ENCODE measurements around the gene TYSND1.
"Not testable (repeated sequence)": the region's sequence is repeated elsewhere in the genome, so short reads cannot be mapped to it uniquely, and the experiment has no call there.

The TYSND1 gene

DNA sequence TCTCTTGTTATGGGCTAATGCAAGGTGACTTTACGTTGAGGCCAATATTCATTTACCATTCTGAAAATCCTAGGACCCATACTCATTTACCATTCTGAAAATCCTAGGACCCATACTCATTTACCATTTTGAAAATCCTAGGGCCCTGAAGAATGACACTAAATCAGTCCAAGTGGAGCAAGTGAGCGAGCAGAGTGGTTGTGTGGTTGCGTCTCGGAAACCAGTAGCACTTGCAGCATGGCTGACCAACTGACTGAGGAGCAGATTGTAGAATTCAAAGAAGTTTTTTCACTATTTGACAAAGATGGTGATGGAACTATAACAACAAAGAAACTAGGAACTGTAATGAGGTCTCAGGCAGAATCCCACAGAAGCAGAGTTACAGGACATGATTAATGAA lies 16.9 kb upstream of the TYSND1 start:
- no peak for DNase-seq

DNA sequence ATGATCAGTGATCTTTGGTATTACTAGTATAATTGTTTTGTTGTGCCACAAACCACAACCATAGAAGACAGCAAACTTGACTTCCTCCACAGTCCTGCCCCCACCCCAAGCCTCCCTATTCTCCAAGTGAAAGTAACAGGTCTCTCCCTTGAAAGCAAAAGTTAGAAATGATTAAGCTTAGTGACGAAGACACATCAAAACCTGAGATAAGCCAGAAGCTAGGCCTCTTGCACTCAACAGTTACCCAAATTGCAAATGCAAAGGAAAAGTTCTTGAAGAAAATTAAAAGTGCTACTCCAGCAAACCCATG lies 16.3 kb upstream of the TYSND1 start:
- DNase-seq, result no peak

DNA sequence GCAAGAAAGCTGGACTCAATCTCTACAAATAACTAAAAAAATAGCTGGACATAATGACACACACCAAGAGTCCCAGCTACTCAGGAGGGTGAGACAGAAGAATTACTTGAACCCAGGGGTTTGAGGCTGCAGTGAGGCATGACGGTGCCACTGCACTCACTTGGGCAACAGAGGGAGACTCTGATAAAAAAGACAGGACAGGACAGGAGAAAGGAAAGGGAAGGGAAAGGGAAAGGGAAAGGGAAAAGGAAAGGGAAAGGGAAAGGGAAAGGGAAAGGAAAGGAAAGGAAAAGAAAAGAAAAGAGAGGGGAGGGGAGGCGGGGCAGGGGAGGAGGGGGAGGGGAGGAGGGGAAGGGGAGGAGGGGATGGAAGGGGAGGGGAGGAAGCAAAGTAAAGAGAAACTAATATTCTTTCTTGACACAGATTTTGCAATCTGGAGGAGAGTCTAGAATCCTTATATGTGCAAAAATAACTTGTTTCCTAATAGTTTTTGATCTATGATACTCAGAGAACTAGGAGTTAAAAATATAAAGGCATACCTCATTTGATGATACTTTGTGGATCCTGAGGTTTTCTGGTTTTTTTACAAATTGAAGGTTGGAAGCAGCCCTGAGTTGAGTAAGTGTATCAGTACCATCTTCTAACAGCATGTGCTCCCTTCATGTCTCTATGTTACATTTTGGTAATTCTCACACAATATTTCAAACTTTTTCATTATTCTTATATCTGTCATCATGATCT lies 15.8 kb upstream of the TYSND1 start:
- no peak for DNase-seq

DNA sequence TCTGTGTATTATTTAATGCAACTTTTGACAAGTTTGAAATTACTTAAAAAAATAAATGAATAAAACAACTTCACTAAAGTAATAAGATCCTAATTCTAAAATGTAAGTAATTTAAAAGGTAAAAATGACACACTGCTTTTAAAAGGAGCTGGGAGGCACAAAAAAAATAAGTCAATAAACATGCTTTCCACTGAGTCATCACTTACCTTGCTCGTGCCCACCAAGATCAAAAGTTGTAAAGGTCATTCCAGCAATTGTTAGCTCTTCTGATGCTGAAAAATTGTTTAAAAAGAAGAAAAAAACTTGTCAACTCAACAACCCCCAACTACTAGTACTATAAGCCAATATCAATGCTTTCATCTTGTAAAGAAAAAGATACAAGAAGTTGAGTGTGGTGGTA lies 14.3 kb upstream of the TYSND1 start:
- no peak for DNase-seq

DNA sequence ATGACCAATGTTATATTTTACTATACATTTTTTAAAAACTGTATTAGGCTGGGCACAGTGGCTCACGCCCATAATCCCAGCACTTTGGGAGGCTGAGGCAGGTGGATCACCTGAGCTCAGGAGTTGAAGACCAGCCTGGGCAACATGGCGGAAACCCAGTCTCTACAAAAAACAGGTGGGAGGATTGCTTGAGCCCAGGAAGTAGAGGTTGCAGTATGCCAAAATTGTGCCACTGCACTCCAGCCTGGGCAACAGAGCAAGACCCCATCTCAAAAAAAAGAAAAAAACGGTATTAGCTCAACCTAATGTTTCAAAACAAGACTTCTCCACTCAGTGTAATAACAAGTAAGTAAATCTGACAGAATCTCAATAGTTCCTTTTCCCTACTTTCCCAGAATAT lies 12.9 kb upstream of the TYSND1 start:
- not testable (repeated sequence) for DNase-seq

DNA sequence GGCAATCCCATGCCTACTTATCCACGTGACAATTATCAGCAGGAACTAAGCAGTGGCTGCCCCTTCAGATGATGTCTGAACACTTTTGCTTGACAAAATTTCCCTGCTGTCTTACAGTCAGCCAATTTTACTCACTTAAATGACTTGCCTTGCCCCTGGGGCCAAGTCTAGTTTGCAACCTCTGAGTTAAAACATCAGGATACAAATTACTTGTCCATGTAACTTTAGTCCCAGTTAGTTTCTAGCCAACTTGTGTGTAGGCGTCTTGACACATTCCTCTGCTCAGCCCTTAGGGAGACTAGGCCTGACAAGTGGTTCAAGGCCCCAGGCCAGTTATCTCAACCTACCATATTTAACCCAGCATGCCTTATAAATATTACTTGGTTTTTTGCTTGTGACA lies 11.6 kb upstream of the TYSND1 start:
- DNase-seq, result no peak

DNA sequence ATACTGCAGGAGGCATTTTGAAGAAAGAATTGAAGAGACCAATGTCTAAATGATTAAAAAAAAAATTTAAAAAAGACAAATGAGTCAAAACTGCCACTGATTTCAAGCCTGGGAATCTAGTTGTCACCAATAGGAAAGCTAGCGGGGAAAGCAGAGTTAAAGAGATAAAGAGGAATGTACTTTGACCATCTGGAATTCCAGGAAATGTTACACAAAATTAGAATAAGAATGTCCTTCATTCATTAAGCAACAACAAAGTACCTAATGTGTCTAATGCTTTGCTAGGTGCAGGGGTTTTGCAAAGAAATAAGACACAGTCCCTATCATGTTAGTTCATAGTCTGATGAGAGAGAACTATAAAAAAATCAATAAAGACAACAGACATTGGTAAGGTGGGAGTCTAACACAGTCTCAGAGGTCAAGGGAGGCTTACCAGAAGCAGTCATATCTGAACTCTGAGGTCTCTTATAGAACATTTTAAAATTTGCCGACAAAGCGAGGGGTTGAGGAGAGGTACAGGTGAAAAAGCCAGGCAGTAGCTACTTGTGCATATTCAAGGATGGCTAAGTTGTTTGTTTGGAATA lies 8.8 kb upstream of the TYSND1 start:
- DNase-seq, result no peak

DNA sequence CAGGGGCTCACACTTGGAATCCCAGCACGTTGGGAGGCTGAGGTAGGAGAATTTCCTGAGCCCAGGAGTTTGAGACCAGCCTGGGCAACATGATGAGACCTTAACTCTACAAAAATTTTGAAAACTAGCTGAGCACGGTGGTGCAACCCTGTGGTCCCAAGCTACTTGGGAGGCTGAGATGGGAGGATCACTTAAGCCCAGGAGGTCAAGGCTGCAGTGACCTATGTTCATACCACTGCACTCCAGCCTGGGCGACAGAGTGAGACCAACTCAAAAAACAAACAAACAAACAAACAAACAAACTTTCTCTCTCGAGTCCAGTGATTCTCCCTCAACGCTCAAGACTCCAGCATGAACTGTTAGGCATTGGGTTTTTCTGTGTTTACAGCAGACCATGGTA lies 2.0 kb upstream of the TYSND1 start:
- no peak for DNase-seq

DNA sequence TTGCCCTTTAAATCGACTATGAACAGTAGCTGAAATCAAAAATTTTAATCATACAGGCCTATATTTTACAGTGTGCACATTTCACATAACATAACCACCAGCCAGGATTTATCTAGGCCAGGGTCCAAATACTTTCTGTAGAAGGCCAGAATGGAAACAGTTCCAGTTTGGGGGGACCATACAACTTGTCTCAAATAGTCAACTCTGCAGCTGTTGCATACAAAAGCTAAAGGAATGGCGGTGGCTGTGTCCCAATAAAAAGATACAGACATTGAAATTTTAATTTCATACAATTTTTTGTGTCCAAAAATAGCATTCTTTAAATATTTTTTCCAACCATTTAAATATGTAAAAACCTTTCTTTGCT lies 742 bp upstream of the TYSND1 start:
- no peak for DNase-seq

DNA sequence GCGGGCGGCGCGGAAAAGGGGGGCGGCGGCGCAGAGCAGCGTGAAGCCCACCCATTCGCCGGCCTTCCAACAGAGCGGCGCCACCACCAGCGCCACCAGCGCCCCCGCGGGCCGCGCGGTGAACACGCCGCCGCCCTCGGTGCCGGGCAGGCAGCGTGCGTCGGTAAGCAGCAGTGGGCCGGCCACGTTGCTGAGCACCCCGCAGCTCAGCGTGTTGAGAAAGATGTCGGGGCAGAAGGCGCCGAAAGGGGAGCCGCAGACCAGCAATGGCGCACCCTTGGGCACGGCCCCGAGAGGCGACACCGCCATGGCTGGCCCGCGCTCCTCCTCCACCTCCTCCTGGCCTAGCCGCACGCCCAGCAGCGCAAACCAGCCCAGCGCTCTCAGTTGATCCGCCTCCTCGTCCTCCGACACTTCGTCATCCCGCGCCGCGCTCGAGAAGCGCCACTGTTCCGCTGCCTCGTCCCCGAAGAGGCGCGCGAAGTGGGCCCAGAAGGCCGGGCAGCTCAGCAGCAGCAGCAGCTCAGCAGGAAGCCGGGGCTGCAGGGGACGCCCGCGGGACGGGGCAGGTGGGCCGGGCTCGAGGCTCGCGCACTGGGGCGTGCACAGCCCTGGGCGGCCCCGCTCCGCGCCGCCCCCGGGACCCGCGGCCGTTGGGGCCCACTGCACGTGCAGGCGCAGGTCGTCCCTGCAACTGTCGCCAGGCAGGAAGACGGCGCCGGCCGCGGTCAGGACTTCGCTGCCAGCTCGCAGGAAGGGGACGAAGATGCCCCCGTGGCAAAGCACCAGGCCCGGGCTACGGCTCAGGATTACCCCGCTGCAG lies 623 bp downstream of the TYSND1 start:
- no peak for DNase-seq

DNA sequence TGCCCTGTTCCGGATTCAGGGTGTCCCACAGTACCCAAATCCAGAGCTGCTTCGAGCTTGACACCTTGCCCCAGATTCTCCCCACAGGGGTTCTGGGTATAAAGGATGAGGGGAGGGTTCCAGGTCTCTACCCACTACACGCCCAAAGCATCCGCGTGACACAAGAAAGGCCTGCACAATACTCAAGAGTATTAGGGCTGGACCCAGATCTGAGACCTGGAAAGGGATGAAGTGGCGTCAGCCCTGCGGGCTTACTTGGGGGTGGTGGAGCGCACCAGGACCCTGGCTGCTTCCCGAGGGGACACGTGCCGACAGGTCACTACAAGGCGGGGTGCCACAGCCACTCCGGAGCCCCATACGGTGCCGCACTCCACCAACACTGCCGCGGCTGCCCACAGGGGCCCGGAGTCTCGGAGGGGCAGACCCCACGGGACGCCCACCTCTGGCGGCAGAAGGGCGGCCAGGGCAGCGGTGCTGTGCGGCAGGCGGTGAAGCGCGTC lies 1.3 kb downstream of the TYSND1 start:
- DNase-seq, result no peak

DNA sequence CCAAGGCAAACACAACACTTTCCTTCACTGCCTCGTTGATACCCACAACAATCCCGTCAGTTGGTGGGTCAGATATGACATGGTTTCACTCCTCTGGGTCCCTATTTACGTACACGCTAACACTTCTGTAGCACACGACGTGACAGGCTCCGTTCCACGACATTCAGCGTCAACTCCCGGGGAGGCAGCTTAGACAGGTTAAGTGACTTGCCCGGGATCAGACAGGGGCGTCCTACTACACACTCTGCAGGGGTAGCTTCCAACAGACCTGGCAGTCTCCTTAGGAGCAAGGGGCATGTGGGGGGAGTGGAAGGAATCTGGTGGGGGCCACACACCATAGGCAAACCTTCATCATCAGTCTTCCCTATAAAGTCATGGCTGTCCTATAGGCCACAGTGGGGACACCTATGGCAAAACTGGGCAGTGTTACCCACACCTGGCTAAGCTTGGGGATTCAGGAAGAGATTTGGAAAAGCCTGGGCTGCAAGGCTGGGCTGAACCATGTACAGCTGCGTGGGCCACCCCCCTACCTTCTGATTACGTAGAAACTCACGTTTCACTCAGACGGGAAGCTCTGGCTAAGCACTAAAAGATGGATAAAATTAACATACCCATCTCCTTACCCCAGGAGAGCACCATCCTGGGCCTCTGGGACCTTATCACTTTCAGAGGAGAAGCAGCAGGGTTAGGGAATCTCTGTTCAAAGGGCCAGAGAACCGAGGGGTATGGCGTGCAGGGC lies 2.0 kb downstream of the TYSND1 start:
- no peak for DNase-seq

DNA sequence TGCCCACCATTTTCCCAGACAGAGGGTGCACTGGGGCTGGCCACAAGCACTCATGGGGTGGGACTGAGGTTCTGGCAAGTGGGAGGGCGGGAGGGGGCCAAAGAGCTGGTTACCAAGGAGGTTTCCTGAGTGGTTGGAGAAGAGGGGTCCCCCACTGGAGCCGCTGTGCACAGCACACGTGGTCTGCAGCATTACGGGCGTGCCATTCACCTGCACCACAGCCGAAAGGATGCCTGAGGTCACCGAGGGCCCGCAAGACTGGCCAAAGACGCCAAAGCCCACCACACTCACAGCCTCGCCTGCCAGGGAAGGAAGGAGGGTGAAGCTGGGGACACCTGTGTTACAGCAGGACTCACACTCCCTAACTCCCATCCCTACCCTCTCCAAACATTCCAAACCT lies 3.9 kb downstream of the TYSND1 start:
- DNase-seq, result no peak

DNA sequence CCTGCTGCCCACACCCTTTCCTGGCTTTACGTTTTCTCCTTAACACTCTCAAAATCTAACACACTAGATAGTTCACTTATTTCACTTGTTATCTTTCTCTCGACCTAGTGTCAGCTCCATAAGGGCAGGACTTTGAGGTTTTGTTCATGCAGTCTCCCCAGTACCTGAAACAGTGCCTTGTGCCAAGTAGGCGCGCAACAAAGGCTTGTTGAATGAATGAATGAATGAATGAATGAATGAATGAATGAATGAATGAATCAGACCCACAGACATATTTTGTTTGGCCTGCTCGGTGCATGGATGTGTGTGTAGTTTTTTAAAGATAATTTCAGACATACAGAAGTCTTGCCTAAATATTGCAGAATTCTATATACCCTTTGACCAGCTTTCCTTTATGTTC lies 6.2 kb downstream of the TYSND1 start:
- no peak for DNase-seq

DNA sequence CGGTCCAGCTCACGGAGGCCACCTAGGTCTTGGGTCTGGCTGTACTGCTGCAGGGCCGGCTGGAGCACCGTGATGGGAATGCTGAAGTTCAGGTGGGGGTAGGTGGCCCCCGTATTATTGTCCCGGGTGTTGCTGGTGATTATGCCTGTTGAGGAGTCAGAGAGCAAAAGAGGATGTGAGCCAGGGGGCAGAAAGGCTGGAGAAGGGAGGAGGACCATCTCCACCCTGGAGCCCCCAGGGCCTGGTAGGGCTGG lies 6.6 kb downstream of the TYSND1 start:
- no peak for DNase-seq

DNA sequence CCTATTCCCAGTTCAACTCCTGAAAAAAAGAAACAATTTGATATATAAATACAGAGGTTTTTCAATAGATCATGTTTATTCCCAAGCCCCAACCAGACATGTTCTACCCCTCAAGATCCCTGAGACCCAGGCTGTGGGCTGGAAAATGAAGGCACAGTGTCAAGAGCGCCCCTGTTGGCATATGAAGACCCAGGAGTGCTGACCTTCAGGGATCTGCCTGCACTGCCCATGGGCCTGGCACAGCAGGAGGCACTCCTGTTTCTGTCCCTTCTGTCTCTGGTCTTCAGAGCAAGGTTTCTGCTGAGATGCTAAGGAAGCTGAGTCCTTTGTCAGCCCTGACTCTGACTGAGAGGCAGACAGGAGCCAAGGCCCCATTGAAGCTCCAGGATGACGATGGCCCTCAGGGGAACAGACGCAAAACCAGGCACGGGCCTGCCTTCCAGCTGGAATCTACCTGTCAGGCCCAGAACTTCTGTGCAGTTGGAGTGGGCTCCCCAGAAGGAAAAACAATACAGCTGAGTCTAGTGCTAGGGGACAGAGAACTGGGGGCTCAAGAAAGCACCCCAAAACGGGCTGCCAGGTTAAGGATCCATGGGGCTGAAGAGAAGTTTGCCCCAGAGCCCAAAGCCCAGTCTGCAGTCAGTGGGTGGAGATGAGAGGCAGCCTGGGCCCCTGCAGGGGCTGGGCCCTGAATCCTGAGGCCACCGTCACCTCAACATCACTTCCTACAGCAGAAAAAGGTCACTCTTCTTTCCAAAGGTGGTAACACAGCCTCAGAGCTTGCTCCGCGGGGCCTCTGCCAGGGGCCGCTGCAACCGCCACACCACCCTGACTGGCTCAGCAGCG lies 7.1 kb downstream of the TYSND1 start:
- no peak for DNase-seq

DNA sequence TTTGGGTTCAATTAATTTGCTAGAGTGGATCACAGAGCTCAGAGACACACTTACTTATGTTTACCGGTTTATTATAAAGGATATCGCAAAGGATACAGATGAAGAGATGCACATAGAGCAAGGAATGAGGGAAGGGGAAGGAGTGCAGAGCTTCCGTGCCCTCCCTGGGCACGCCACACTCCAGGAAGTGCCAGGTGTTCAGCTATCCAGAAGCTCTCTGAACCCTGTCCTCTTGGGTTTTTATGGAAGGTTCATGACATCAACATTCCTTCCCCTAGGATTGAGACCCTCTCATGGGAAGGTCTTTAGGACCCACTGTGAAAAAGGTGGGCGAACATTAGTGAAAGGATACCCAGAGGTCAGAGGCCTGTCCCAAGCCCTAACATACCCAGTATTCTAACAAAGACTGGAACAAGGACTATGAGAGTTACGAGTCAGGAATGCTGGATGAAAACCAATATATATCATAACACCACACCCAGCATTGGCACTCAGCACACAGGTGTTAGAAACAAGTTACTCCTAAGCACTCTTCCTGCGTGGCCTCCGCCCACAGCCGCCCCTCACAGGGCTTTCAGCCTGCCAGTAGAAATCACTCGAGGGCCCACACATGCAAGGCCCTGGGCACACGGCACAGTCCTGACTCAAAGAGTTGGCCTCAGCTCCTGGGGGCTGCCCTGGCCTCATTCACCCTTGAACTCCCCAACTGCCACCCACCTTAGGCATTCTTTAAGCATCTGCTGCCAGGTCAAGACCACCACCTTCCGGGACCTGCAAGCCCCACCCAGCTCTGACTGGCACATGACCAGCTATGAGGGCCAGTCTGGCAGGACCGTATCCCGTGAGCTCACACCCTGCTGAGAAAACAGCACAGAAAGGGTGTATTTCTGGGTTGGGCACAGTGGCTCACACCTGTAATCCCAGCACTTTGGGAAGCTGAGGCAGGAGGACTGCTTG lies 8.3 kb downstream of the TYSND1 start:
- no peak for DNase-seq

DNA sequence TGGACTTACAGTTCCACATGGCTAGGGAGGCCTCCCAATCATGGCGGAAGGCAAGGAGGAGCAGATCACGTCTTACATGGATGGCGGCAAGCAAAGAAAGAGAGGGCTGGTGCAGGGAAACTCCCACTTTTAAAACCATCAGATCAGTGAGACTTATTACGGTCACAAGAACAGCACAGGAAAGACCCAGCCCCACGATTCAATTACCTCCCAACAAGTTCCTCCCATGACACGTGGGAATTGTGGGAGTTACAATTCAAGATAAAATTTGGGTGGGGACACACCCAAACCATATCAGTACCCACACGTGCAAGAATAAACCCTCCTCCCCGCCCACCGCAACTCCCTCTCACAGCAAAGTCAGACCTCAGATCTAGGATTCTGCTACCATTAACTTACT lies 9.4 kb downstream of the TYSND1 start:
- DNase-seq, result no peak

DNA sequence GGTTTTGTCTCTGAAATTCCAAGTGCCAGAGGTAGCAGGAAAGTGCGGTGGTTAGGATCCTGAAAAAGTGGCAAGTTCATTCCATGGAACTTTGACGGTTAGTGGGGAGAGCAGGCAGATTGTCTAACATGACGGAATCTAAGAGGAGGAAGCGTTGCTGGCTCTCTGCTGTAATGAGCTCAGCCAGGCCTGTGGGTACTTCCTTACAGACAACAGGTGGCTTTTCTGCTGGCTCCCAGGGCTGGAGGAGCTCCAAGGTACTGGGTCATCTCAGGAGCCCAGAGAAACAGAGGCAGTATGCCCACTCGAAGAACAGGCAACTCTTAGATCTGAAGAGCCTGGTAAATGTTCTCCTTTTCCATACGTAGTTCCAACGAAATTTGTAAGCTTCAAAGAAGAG lies 10.8 kb downstream of the TYSND1 start:
- DNase-seq, result no peak

DNA sequence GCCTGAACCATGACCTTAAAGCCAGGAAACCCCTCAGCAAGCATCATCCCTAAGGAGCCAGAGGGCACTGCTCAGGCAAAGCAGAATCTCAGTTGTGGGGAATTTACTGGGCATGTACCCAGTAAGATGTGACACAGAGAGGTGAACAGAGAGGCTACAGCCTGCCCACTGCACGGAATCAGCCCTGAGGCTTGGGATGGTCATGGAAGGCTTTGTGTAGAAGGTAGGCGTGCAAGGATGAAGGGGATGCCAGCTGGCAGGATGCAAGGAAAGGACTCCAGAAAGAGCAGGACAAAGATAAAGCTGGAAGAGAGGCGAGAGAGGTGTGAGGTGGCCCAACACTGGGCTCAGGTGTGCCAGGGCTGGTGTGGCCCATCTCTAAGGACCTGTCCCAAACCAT lies 11.5 kb downstream of the TYSND1 start:
- no peak for DNase-seq

DNA sequence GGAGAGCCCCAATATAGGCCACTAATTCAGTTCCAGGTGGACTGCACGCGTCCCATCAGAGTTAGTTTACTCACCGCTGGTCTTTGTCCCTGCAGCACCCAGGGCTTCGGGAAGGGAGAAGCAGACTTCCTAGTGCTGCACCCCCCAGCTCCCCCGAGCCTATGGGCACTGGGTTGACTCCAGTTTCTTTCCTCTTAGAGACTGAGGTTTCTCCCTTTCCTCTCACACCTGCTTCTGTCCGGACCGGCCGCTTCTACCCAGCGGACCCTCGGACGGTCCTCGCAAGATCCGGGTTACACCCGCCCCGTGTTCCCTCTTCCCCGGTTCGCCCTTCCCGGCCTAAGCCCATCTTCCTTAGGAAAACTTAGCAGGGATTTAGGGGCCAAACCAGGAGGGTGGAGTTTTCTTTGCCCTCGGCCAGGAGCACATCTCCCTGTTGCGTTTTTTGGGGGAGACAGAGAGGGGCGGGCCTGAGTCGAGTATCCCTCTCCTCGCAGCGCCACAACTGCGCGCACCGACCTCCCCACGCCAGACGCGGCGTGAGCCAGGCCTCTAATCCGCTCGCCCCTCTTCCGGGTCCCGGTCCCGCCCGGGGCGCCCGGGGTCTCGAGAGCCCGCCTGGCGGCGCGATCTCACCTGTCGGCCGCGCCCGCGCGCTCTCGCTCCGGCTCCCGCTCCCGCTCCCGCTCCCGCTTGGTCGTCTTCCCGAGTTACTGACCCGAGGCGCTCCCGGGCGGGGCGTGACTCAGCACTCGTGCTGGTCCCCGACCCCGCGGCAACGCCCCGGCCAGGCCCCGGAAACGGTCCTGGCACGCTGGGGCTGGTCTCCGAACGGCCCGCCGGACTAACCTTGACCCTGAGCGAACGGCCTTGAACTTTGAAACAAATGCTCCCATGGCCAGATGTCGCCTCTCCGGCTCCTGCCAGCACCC lies 14.1 kb downstream of the TYSND1 start, which contains the start of gene AIFM2:
Gene AIFM2, minus strand, starts transcription at position 728 of the 932 bp plus-strand sequence. CDS start 8,741 bp downstream, outside the sequence.
- no peak for DNase-seq
